Smooth muscle cell (in vitro differentiated cells): ENCODE measurements around the gene CNN2. TPM values are rescaled to one million over a fixed set of nuclear protein-coding genes. Genes with fewer than 3 reads are reported as not detected.
A peak's percentile ranks its signal among the peaks of the same experiment; 100 is the strongest.

ENCODE experiments used
- DNase-seq: peaks from one replicate; lab custom pipeline; 2025; ENCODE audit not compliant: unreplicated experiment; lab: John Stamatoyannopoulos, UW
- H2AFZ ChIP-seq: fragments of 200-600 bp; sonication (generic); 2 replicates; pipeline ENCODE4 v1.6.0; 2016; ENCODE audit warnings: antibody characterized with exemption, low read depth, mild to moderate bottlenecking
- H3F3A ChIP-seq: fragments of 200-600 bp; sonication (generic); 2 replicates; pipeline ENCODE4 v1.6.0; 2017; ENCODE audit warnings: antibody characterized with exemption, low read depth
- H3K27ac ChIP-seq: fragments of 200-600 bp; sonication (generic); 2 replicates; pipeline ENCODE4 v1.5.1; 2016; ENCODE audit warnings: low read depth, mild to moderate bottlenecking
- H3K27me3 ChIP-seq: fragments of 200-600 bp; sonication (generic); 2 replicates; pipeline ENCODE4 v1.6.1; 2016; ENCODE audit warnings: low read depth, mild to moderate bottlenecking
- H3K36me3 ChIP-seq: fragments of 200-600 bp; sonication (generic); 2 replicates; pipeline ENCODE4 v1.5.1; 2016; ENCODE audit warnings: low read depth
- H3K4me1 ChIP-seq: fragments of 200-600 bp; sonication (generic); 2 replicates; pipeline ENCODE4 v1.5.1; 2016; ENCODE audit warnings: low read depth
- H3K4me2 ChIP-seq: fragments of 200-600 bp; sonication (generic); 2 replicates; pipeline ENCODE4 v1.6.0; 2016; ENCODE audit warnings: mild to moderate bottlenecking
- H3K4me3 ChIP-seq: fragments of 200-600 bp; sonication (generic); 2 replicates; pipeline ENCODE4 v1.5.1; 2016; ENCODE audit warnings: mild to moderate bottlenecking
- H3K79me2 ChIP-seq: fragments of 200-600 bp; sonication (generic); 2 replicates; pipeline ENCODE4 v1.6.0; 2016; ENCODE audit warnings: low read depth, mild to moderate bottlenecking
- H3K9ac ChIP-seq: fragments of 200-600 bp; sonication (generic); 2 replicates; pipeline ENCODE4 v1.6.0; 2016; ENCODE audit warnings: low read depth
- H3K9me3 ChIP-seq: fragments of 200-600 bp; sonication (generic); replicated peaks from 2 replicates; pipeline ENCODE4 v1.5.1; 2016; ENCODE audit warnings: low read depth
- H4K20me1 ChIP-seq: fragments of 200-600 bp; sonication (generic); 2 replicates; pipeline ENCODE4 v1.6.0; 2016; ENCODE audit warnings: low read depth
- WGBS: methylation state at CpG from one replicate; pipeline ENCODE4 v1.1.7; 2016; ENCODE audit warnings: low lambda C conversion rate; 5-methylcytosine and 5-hydroxymethylcytosine counted together
- polyA plus RNA-seq: library from polyadenylated mRNA; unstranded; fragments of >200 nt; fragmentation: Nextera tagmentation; extraction: Ambion mirVana; gene quantifications from 2 replicates; pipeline ENCODE4 v1.2.1, GENCODE V29; 2016
- total RNA-seq: library from RNA; depleted of rRNA; stranded (reverse); fragments of >200 nt; gene quantifications from 2 replicates; pipeline ENCODE4 v1.2.3, GENCODE V29; 2014
- TF ChIP-seq, protein P1 (sequence below): fragments of 200-600 bp; sonication (generic); IDR thresholded peaks from 2 replicates; pipeline ENCODE4 v1.5.1; 2017; ENCODE audit warnings: borderline replicate concordance, mild to moderate bottlenecking, antibody characterized with exemption; ENCODE audit not compliant: insufficient read depth, poor library complexity, severe bottlenecking

Gene CNN2
- total and polyA plus RNA-seq, 2 experiments from 2014 or later = 150 to 392 TPM

DNA sequence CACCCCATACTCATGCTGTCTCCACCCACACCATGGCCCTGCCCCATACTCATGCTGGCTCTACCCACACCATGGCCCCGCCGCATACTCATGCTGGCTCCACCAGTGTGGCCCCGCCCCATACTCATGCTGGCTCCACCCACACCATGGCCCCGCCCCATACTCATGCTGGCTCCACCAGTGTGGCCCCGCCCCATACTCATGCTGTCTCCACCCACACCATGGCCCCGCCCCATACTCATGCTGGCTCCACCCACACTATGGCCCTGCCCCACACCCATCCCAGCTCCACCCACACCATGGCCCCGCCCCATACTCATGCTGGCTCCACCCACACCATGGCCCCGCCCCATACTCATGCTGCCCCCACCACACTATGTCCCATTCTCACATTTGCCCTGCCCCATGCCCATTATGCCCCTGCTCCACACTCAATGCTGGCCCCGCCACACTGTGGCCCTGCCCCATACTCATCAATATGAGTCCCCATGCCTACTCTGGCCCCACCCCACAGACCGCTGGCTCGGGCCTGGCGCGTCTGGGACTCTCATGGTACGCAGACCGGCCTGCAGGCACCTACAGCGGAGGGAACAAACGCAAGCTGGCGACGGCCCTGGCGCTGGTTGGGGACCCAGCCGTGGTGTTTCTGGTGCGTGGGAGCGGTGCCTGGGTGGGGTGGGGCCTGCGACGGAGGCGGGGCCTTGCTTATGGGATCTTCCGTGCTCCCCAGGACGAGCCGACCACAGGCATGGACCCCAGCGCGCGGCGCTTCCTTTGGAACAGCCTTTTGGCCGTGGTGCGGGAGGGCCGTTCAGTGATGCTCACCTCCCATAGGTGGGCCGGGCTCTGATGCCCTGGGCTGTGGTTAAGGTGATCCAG lies 36.9 kb downstream of the CNN2 start:
- H3K4me1 ChIP-seq = peaks cover 6% of the 10 kb centered on the region
- H3K9ac ChIP-seq = no peak overlapping the region
- no peaks in the 10 kb centered on the region for H3K79me2 ChIP-seq
- DNase-seq = no peak
- TF ChIP-seq, protein P1, sequence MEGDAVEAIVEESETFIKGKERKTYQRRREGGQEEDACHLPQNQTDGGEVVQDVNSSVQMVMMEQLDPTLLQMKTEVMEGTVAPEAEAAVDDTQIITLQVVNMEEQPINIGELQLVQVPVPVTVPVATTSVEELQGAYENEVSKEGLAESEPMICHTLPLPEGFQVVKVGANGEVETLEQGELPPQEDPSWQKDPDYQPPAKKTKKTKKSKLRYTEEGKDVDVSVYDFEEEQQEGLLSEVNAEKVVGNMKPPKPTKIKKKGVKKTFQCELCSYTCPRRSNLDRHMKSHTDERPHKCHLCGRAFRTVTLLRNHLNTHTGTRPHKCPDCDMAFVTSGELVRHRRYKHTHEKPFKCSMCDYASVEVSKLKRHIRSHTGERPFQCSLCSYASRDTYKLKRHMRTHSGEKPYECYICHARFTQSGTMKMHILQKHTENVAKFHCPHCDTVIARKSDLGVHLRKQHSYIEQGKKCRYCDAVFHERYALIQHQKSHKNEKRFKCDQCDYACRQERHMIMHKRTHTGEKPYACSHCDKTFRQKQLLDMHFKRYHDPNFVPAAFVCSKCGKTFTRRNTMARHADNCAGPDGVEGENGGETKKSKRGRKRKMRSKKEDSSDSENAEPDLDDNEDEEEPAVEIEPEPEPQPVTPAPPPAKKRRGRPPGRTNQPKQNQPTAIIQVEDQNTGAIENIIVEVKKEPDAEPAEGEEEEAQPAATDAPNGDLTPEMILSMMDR = no peak
- no peak overlapping the region for H3K4me3 ChIP-seq
- no peak overlapping the region for H3K27ac ChIP-seq
- no peaks in the 10 kb centered on the region for H4K20me1 ChIP-seq
- 95% methylated on average over 28 of the region's 37 CpGs for WGBS
- H3K27me3 ChIP-seq = peaks cover 5% of the 10 kb centered on the region
- peaks cover 5% of the 10 kb centered on the region for H3F3A ChIP-seq
- no peak overlapping the region for H3K4me2 ChIP-seq
- H2AFZ ChIP-seq = no peak overlapping the region
- no peaks in the 10 kb centered on the region for H3K36me3 ChIP-seq
- H3K9me3 ChIP-seq = peaks cover 4% of the 10 kb centered on the region

DNA sequence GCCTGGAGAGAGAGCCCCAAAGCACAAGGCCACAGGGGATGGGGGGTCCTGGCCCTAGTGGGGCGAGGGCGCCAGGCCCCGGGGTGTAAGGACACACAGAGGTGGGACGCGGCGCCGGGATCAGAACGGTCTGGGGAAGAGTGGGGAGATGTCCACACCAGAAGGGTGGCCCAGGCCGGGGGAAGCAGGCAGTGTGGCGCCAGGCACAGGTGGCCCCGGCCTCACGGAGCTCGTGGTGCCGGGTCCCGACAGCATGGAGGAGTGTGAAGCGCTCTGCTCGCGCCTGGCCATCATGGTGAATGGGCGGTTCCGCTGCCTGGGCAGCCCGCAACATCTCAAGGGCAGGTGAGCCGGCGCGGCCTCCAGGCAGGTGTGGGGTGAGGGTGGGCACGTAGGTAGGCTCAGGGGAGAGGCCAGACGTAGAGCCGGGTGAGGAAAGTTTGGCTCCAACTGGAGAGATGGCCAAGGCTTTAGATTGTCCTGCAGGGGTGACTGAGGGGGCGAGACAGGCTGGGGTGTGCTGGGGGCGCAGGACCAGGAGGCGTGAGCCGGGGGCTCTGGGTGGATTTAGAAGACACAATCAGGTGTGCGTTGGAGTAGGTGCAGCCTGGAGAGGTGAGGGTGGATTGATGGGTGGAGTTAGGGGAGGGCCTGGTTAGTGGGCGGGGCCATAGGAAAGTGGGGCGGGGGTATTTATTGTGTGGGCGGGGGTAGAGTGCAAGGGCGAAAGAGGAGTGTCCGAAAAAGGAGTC lies 37.7 kb downstream of the CNN2 start:
- TF ChIP-seq, protein P1 = no peak
- Histone ChIP-seq H3K27me3 (peaks cover 14% of the 10 kb centered on the region), H3K4me2 (no peak overlapping the region), H3K4me3 (no peak overlapping the region), H3K36me3 (no peaks in the 10 kb centered on the region), H3K9me3 (no peaks in the 10 kb centered on the region), H3K4me1 (peaks cover 6% of the 10 kb centered on the region), H2AFZ (no peak overlapping the region), H3K27ac (no peak overlapping the region), H3K9ac (no peak overlapping the region), H3K79me2 (no peaks in the 10 kb centered on the region), H4K20me1 (no peaks in the 10 kb centered on the region), H3F3A (peaks cover 5% of the 10 kb centered on the region)
- no peak for DNase-seq
- WGBS = 96% methylated on average over 33 of the region's 37 CpGs

DNA sequence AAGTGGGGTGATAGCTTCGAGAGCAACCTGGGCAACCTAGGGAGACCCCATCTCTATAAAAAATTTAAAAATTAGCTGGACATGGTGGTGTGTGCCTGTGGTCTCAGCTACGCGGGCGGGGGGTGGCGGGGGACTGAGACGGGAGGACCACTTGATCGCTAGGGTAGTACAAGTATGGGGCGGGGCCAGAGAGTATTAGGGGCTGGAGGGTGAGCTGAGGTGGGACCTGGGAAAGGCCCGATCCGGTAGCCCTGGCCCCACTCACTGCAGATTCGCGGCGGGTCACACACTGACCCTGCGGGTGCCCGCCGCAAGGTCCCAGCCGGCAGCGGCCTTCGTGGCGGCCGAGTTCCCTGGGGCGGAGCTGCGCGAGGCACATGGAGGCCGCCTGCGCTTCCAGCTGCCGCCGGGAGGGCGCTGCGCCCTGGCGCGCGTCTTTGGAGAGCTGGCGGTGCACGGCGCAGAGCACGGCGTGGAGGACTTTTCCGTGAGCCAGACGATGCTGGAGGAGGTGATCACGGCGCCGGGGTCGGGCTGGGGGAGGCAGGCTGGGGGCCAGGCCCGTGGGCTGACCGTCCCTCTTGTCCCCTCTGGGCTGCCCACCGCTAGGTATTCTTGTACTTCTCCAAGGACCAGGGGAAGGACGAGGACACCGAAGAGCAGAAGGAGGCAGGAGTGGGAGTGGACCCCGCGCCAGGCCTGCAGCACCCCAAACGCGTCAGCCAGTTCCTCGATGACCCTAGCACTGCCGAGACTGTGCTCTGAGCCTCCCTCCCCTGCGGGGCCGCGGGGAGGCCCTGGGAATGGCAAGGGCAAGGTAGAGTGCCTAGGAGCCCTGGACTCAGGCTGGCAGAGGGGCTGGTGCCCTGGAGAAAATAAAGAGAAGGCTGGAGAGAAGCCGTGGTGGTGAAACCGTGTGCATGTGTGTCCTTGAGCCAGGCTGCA lies 38.5 kb downstream of the CNN2 start:
- 18% methylated on average over 56 of the region's 60 CpGs for WGBS
- Histone ChIP-seq H3K27me3 (peaks cover 22% of the 10 kb centered on the region), H3K4me2 (peak overlapping the region; percentile 88), H3K79me2 (no peaks in the 10 kb centered on the region), H2AFZ (no peak overlapping the region), H3K4me1 (peaks cover 6% of the 10 kb centered on the region), H3F3A (peaks cover 5% of the 10 kb centered on the region), H4K20me1 (no peaks in the 10 kb centered on the region), H3K4me3 (no peak overlapping the region), H3K9me3 (no peaks in the 10 kb centered on the region), H3K36me3 (no peaks in the 10 kb centered on the region), H3K27ac (no peak overlapping the region), H3K9ac (no peak overlapping the region)
- TF ChIP-seq, protein P1 = peak; percentile 49
- peak; percentile 14 for DNase-seq
